LNCAP (cell line): ENCODE data around the gene USP30.

Experiments used
- TF ChIP-seq, protein P1 (sequence below): fragments of 450-650 bp; IDR thresholded peaks from 2 replicates; pipeline ENCODE4 v1.5.1; 2017; ENCODE audit warnings: mild to moderate bottlenecking

USP30 gene

GRCh38 chr12:109018296-109018695 is 34.1 kb upstream of the USP30 start:
- TF ChIP-seq, protein P1, sequence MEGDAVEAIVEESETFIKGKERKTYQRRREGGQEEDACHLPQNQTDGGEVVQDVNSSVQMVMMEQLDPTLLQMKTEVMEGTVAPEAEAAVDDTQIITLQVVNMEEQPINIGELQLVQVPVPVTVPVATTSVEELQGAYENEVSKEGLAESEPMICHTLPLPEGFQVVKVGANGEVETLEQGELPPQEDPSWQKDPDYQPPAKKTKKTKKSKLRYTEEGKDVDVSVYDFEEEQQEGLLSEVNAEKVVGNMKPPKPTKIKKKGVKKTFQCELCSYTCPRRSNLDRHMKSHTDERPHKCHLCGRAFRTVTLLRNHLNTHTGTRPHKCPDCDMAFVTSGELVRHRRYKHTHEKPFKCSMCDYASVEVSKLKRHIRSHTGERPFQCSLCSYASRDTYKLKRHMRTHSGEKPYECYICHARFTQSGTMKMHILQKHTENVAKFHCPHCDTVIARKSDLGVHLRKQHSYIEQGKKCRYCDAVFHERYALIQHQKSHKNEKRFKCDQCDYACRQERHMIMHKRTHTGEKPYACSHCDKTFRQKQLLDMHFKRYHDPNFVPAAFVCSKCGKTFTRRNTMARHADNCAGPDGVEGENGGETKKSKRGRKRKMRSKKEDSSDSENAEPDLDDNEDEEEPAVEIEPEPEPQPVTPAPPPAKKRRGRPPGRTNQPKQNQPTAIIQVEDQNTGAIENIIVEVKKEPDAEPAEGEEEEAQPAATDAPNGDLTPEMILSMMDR = no peak

- TF ChIP-seq, protein P1 = no peak
Observed at GRCh38 chr12:109020146-109020795, 32.1 kb upstream of the USP30 start.

DNA sequence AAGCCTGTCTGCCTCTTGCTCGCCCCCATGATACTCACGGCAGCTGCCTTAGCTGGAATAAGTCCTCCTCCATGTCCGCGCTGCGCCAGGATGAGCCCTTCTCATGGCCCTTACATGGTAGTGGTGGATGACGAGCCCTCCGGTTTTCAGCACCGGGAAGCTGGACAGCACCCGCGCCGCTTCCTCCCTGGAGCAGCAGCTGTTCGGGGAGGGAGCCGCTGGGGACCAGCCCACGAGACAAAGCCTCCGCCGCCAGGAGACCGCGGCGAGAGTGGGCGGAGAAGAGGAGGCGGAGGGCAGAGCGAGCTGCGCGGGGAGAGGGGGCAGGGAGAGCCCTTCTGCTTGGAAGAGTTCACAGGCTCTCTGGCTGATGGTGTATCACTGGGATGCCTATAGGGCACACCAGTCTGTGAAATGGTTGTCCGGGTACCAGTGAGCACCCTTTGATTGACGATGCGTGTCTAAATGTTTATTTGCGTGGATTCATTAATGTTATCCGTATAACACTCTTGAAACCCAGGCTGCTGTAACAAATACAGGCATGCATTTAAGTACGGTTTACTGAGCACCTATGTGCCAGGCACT is 31.5 kb upstream of the USP30 start, which contains the start of gene SVOP:
TSS of gene SVOP (minus strand) at position 273 of the 585 bp plus-strand sequence. CDS start at position 73, 200 bp downstream.
- TF ChIP-seq, protein P1 = no peak

- TF ChIP-seq, protein P1 = no peak
Observed at GRCh38 chr12:109027767-109028166, 24.6 kb upstream of the USP30 start.

DNA sequence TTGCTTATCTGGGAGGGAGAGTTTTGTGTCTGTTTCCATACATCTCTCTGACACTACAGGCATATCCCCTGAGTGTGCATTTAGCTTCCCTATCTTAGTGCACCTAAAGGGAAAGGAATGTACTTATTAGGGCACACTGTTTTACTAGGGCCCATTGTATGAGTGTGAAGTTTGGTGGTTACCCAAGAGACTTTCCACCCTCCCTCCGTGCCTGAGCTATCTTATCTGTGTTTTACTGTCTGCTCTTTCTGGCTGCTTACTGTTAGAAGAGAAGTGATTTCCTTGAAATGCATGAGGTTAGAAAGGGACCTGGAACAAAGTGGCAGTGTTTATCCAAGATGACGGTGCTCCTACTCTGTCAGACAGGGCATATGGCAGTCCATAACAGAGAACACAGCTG is 23.0 kb upstream of the USP30 start:
- TF ChIP-seq, protein P1 = no peak

- TF ChIP-seq, protein P1 = no peak
Observed at GRCh38 chr12:109033239-109034196, 18.9 kb upstream of the USP30 start.

- TF ChIP-seq, protein P1 = no peak
Observed at GRCh38 chr12:109036975-109037374, 15.4 kb upstream of the USP30 start.
